MV-4-11 (cell line): ENCODE results near the gene ZSWIM5.
"Not testable (repeated sequence)": the region's sequence is repeated elsewhere in the genome, so short reads cannot be mapped to it uniquely, and the experiment has no call there.

ENCODE experiments used
- DNase-seq: peaks from one replicate; lab custom pipeline; 2025; lab: John Stamatoyannopoulos, UW

Gene ZSWIM5

DNA sequence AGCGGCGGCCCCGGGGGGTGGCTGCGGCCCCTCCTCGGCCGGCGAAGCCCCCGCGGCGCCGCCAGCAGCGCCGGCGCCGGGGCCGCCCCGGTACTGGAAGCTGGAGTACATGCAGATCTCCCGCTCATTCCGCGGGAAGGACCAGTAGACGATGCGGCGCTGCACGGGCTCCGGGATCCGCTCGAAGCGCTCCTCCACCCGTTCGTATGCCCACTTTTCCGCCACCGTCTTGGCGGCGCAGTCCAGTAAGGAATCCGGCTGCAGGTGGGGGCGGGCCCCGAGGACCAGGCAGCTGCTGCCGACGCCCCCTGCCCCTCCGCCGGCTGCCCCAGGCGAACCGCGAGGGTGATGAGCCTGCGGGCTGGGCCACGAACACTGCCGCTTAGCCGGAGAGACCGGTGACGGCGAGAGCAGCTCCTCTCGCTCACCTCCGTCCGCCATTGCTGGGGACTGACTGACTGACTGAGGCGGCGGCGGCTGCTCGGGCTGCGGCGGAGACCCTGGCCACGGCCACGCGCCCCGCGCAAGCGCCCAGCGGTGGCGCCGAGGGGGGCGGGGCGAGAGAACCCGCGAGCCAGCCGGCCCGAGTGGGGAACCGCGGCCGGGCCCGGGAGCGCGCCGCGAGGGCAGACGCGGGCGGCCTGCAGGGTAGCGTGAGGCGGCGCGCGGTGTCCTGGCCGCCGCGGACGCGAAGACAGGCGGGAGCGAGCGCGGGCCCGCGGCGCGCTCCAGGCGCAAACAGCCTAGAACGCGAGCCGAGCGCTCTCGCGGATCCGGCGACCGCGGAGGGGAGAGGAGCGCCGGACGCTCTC, at the start of gene ZSWIM5:
TSS of gene ZSWIM5 (minus strand) at position 696 of the 812 bp plus-strand sequence. CDS start at position 441, 255 bp downstream.
- DNase-seq = no peak

DNA sequence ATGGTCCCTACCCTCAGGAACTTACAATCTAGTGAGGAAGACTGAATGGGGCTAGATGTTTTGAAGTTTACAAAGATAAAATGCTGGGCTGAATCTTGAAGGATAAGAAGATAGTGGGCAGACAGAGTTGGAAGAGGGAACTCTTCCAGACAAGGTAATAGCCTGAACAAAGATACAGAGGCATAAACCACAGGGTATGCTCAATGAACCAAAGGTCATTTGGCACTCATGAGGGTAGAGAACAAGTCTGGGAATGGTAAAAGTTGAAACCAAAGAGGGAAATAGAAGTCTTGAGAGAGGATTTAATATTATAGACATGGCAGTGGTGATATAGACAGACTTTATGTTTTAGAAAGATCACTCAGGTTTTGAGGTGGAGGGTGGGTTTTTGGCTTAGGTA, 48.1 kb upstream of the ZSWIM5 start:
- no peak for DNase-seq

DNA sequence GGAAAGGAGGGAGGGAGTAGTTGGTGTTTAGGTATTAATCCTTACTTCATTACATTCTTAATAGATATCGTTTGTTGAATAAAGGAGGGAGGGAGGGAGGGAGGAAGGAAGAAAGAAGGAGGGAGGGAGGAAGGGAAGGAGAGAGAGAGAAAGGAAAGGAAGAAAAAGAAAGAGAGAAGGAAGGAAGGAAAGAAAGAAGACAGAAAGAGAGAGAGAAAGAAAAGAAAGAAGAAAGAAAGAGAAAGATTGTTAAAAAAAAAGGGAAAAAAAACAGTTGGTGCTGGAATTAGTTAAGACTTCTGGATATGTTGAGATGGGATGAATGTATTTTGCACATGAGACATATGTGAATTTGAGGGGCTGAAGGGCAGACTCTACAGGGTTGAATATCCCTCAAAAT, 44.1 kb upstream of the ZSWIM5 start:
- no peak for DNase-seq

DNA sequence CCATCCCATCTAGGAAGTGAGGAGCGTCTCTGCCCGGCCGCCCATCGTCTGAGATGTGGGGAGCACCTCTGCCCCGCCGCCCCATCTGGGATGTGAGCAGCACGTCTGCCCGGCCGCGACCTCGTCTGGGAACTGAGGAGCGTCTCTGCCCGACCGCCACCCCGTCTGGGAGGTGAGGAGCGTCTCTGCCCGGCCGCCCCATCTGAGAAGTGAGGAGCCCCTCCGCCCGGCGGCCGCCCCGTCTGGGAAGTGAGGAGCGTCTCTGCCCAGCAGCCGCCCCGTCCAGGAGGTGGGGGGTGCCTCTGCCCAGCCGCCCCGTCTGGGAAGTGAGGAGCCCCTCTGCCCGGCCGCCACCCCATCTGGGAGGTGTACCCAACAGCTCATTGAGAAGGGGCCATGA, 41.6 kb upstream of the ZSWIM5 start:
- DNase-seq = not testable (repeated sequence)

DNA sequence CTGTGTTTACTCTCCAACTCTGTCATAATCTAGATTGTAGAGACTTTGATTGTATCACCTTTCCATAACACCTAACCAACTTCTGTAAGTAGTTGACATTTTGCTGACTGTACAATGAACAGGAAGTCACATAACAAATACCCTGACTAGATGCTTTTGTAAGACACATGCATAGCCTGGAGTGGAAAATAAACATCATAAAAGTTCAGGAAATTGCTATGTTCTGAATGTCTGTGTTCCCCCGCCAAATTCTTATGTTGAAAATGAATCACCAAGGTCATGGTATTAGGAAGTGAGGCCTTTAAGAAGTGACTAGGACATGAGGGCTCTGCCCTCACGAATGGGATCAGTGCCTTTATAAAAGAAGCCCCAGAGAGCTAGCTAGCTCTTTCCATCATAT, 40.4 kb upstream of the ZSWIM5 start:
- no peak for DNase-seq

DNA sequence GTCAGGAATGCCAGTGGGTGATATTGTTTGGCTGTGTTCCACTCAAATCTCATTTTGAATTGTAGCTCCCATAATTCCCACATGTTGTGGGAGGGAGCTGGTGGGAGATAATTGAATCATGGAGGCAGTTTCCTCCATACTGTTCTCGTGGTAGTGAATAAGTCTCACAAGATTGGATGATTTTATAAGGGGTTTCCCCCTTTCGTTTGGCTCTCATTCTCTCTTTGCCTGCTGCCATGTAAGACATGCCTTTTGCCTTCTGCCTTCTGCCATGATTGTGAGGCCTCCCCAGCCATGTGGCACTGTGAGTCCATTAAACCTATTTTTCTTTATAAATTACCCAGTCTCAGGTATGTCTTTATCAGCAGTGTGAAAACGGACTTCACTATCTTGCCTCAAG, 40.0 kb upstream of the ZSWIM5 start:
- DNase-seq = not testable (repeated sequence)

DNA sequence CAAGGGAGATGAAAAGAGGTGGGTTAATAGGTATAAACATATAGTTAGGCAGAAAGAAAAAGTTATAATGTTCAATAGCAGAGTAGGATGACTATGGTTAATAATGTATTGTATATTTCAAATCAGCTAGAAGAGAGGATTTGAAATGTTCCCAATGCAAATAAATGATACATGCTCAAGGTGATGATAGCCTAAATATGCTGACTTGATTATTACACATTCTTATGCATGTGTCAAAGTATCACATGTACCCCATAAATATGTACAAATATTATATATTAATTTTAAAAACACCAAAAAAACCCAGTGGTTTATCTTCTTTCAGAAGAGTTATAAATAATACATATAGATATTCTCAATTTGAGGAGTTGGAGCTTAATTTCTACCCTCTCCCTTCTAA, 38.3 kb upstream of the ZSWIM5 start:
- DNase-seq = no peak

DNA sequence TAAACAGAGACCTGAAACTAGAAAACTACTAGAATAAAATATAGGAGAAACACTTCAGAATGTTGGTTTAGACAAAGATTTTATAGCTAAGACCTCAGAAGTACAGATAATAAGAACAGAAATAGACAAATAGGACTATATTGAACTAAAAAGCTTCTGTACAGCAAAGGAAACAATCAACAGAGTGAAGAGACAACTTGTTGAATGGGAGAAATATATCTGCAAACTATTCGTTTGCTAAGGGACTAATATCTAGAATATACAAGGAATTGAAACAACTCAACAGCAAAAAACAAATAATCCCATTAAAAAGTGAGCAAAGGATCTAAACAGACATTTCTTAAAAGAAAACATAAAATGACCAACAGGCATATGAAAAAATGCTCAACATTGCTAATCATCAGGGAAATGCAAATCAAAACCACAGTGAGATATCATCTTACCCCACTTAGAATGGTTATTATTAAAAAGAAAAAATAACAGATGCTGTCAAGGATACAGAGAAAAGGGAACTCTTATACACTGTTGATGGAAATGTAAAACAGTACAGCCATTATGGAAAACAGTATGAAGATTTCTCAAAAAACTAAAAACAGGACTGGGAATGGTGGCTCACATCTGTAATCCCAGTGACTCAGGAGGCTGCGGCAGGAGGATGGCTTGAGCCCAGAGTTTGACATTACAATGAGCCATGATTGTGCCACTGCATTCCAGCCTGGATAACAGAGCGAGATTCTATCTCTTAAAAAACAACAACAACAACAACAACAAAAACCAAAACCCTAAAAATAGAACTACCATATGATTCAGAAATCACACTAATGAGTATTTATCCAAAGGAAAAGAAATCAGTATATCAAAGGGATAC, 37.3 kb upstream of the ZSWIM5 start:
- DNase-seq = no peak

DNA sequence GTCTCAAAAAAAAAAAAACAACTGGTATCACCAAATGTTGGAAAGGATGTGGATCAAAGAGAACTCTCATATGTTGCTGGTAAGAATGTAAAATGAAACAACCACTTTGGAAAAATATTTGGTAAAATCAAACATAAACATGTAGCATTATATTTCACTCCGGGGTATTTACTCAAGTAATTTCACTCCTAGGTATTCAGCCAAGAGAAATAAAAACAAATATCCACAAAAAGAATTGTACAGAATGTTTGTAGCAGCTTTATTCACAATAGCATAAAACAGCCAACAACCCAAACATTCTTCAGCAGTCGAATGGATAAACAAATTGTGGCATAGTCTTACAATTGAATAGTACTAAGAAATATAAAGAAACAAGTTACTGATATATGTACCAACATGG, 32.4 kb upstream of the ZSWIM5 start:
- no peak for DNase-seq

DNA sequence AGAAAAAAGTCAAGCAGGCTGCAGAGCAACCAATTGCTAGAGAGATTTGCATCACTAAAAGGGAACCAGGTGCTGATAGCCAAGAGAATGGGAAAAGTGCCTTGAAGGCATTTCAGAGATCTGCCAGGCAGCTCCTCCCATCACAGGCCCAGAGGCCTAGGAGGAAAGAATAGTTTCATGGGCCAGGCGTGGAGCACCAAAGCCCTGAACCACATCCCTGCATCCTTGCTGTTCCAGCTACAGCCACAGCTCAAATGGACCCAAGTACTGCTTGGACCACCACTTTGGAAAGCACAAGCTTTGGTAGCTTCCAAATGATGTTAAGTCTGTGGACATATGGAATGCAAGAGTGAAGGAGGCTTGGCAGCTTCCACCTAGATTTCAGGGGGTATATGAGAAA, 29.7 kb upstream of the ZSWIM5 start:
- no peak for DNase-seq

DNA sequence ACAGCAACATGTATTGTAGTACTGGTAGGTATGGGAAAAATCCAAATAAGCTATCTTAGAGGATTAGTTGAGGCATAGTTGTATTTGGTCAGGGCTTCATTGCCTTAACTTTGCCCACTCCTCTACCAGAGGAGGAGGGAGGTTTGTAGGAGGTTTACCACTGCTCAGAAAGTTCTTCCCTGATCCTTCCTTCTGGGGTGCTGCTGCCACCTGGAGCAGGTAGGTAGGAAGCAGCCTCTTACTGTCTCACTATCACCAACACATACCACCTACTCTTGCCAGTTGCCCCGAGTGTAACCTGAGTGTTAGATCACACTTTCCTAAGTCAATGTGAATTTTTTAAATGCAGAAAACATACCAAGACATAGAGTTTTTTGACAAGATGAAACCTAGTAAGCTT, 24.1 kb upstream of the ZSWIM5 start:
- no peak for DNase-seq

DNA sequence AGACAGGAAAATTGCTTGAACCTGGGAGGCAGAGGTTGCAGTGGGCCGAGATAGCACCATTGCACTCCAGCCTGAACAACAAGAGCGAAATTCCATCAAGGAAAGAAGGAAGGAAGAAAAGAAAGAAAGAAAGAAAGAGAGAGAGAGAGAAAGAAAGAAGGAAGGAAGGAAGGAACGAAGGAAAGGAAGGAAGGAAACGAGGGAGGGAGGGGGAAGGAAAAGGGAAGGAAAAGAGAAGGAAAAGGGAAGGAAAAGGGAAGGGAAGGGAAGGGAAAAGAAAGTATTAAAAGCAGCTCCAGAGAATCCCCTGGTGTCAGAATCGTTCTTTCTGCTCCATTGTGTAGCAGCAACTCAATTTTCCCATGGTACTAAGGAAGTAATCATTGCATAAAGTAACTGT, 19.2 kb upstream of the ZSWIM5 start:
- DNase-seq = no peak

DNA sequence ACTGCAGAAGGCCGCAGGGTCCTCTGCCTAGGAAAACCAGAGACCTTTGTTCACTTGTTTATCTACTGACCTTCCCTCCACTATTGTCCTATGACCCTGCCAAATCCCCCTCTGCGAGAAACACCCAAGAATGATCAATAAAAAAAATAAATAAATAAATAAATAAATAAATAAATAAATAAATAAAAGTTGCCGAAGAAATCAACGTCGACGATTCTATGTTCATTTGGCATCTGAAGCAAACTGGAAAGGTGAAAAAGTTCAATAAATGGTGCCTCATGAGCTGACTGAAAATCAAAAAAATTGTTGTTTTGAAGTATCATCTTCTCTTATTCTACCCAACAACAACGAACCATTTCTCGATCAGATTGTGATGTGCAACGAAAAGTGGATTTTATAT, 17.3 kb upstream of the ZSWIM5 start:
- DNase-seq = not testable (repeated sequence)

DNA sequence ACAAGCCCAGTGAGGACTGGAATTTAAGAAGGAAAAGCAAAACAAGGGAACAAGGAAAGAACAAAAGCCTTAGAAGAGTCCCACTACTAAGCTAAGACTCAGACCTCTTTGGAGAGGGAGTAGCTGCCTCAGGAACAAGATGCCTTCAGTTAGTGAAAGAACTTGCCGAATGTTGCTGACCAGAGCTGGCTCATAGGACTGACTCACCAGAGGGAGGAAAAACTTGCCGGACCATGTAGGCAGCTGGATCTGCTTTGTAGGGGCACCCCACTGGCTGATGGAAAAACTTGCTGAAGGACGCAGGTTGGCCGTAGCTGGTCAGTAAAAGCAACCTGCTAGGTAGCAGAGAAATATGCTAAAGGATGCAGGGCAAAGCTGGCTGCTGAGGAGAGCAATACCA, 15.3 kb upstream of the ZSWIM5 start:
- no peak for DNase-seq

DNA sequence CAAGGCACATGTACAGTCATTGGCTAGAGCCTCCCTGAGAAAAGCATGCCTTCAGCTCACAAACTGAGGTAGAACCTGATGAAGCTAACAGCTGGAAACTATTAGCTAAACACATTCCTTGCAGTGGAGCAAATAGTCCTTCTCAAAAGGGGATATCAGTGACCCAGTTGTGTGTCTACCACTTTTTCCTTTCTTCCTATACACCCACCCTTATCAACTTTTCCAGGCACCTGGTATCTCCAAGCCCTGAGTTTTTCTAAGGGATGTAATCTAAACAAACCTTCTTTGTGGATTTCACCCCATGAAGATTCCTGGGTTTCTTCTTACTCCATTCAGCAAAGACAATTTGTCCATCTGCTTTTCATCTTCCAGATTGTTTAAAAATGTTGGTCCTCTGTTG, 10.5 kb upstream of the ZSWIM5 start:
- no peak for DNase-seq

DNA sequence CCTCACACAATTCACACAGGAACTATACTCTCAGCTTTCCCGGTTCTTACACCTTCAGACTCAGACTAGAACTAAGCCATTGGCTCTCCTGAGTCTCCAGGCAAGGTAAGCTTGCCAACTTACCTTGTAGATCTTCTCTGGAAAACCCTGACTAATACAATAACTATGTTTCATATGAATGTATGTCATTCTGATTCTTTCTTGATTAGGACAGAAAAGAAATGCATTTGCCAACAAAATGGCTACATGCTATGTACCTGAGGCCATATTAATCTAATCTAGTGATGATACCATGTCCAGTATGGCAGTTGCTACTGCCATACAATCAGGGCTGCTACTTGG, 9.8 kb upstream of the ZSWIM5 start:
- DNase-seq = no peak

DNA sequence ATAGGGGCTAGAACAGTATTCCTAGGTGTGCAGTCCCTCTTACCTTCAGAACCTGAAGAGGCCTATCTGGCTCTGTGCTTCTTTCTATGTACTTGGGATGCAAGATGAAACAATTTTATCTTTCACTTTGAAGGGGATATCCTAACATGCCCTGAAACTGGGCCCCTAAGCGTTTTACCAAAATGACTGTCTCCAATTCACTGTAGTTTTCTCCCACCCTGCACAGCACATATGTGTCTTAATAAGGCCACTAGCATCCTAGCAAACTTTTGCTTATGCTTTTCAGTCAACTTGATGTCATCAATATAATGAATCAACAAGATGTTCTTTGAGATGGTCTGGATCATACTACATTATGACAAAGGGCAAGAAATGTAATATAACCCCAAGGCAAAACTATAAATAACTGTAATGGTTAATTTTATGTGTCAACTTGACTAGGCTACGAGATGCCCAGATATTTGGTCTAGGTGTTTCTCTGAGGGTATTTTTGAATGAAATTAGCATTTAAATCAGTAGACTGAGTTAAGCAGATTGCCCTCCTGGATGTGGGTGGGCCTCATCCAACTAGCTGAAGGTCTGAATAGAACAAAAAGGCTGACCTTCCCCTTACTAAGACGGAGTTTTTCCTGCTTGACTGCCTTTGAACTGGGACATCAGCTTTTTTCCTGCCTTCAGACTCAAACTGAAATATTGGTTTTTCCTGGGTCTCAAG, 9.2 kb upstream of the ZSWIM5 start:
- DNase-seq = no peak

DNA sequence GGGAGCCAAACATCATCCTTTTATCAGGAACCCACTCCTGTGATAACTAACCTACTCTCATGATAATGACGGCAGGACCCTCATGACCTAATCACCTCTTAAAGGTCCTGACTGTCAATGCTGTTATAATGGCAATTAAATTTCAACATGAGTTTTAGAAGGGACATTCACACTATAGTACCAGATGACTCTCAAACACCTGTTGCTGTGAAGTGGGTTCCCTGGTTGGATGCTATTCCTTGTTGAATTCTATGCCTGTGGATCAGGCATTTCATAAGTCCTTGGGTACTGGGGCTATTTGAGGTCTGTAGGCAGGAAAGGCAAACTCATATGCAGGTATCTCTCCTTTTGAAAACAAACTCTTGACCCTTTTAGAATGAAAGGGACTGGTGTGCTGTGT, 7.5 kb upstream of the ZSWIM5 start:
- DNase-seq = no peak

DNA sequence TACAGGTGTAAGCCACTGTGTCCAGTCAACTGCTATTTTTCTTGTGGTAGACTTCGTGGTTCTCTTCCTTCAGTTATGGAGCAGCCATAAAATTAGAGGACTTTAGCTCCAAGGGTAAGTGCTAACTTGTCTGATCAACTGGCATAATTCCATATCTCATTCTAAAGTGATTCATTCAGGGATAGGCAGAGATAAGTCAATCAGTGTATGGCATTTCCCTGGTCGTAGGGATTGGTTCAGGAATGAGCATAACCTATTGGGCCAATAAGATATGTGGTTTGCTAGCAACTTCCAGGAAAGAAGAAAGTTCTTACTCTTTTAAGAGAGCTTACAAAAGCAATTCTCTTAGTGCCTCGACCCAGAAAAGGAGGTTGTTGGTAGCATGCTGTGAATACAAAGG, 4.7 kb upstream of the ZSWIM5 start:
- no peak for DNase-seq

DNA sequence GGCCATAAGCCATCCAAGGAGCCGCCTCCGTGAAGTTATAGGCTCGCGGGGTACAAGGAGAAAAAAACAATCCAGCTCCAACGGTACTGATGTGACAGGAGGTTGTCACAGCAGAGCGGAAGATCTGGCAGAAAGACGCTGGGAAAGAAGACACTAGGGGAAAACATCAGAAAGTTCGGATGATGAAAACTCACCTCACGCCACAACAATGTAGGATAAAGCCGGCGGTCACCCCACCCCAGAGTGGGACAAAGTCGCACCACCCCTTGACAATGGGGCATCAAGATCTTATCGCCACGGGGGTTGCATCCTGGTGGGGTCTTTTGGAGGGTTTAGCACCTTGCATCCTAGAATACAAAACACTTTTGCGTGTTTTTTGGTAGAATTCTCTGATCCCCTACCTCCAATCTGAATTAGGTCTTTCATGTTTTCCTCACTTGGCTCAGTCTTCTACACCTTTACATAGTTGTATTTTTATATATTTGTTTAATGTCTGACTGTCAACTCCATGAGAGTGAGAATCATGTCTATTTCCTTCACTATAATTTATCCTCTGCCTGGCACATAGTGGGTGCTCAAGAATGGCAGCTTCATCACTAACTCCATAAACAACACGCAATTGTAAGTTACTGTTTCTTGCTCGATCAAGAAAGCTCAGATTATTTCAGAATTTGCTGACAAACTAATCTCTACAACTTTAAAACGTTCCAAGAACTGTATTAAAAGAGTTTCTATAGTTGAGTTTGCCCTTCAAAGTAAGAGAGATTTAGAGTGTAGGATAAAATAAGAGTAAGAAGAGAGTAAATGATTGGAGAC, 611 bp upstream of the ZSWIM5 start:
- DNase-seq = no peak

DNA sequence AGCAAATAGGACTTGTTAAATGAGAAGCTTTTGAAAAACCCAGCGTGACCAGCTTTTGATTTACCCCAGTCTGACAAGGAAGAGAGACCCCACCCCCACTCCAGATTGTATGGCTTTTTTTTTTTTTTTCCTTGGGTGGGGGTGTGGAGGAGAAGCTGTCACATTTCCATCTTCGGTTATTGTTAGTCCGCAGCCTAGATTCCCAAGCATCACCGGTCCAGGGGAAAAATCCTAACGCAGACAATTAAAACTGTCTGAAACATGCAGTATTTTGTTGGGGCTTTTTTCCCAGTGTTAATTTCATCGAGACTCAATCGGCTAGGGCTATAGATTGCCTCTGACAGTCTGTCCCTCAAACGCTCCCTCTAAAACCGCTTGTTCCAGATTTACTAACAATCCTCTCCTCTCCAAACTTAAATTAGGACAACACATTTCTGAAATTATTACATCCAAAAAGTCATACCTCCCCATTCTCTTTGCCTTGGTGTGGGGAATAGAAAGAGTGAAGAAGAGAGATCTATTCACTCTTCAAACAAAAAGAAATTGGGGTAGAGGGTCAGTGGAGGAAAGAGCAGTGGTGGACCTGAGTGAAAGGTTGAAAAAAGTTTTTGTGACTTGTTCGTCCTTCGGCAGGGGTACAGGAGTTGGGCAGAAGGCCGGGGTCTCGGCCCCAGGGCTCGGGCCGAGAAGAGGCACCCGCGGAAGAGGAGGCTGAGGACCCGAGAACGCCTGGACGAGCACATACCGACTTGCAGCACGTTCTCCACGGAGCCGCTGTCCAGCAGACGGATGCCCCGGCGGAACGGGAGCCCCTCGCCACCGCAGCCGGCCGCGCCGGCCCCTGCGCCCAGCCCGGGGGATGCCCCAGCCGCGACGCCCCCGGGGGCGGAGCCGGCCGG, 1.1 kb downstream of the ZSWIM5 start:
- DNase-seq = no peak
